GM04503 (cell line): ENCODE results near the gene TSPOAP1.

Experiments
- DNase-seq: peaks from one replicate; pipeline ENCODE4 v3.0.0-alpha.2; 2012; ENCODE audit warnings: low read depth

The TSPOAP1 gene

GRCh38 chr17:58339755-58340404 is 11.3 kb upstream of the TSPOAP1 start:
- DNase-seq: no peak

- DNase-seq: no peak
Measured at GRCh38 chr17:58338841-58339754, 10.5 kb upstream of the TSPOAP1 start.

GRCh38 chr17:58338454-58338840 is 9.9 kb upstream of the TSPOAP1 start:
- DNase-seq: no peak

GRCh38 chr17:58337600-58338453 is 9.2 kb upstream of the TSPOAP1 start:
- peak; percentile 71 for DNase-seq

- no peak for DNase-seq
Measured at GRCh38 chr17:58337210-58337599, 8.6 kb upstream of the TSPOAP1 start.

- peak; percentile 28 for DNase-seq
Measured at GRCh38 chr17:58336456-58337209, 8.0 kb upstream of the TSPOAP1 start.

- no peak for DNase-seq
Measured at GRCh38 chr17:58335779-58336455, 7.3 kb upstream of the TSPOAP1 start.

GRCh38 chr17:58335061-58335731 is 6.6 kb upstream of the TSPOAP1 start:
- no peak for DNase-seq

GRCh38 chr17:58334661-58335060 is 6.1 kb upstream of the TSPOAP1 start:
- no peak for DNase-seq

- DNase-seq: no peak
Measured at GRCh38 chr17:58334256-58334655, 5.7 kb upstream of the TSPOAP1 start.

- no peak for DNase-seq
Measured at GRCh38 chr17:58333736-58334207, 5.2 kb upstream of the TSPOAP1 start.

GRCh38 chr17:58332778-58333735 is 4.5 kb upstream of the TSPOAP1 start:
- DNase-seq: no peak

- DNase-seq: no peak
Measured at GRCh38 chr17:58331815-58332777, 3.5 kb upstream of the TSPOAP1 start.

GRCh38 chr17:58330997-58331814 is 2.6 kb upstream of the TSPOAP1 start:
- no peak for DNase-seq

- DNase-seq: no peak
Measured at GRCh38 chr17:58330538-58330996, 2.0 kb upstream of the TSPOAP1 start.

- DNase-seq: no peak
Measured at GRCh38 chr17:58329810-58330537, 1.4 kb upstream of the TSPOAP1 start.
